Breast epithelium (tissue), 3 donors: ENCODE results near the gene TNPO1.

Source experiments
- CTCF ChIP-seq, 3 donors: fragments of 450-650 bp; IDR thresholded peaks; one replicate each; pipeline ENCODE4 v1.5.1; 2016 to 2017; ENCODE audit warnings: antibody characterized with exemption in 3 of 3, mild to moderate bottlenecking in 3 of 3, moderate library complexity in 3 of 3
- POLR2AphosphoS5 ChIP-seq, 3 donors: sonication (generic); formaldehyde crosslinking; IDR thresholded peaks; one replicate each; pipeline ENCODE4 v1.6.1; 2017; ENCODE audit warnings: antibody characterized with exemption in 3 of 3

DNA sequence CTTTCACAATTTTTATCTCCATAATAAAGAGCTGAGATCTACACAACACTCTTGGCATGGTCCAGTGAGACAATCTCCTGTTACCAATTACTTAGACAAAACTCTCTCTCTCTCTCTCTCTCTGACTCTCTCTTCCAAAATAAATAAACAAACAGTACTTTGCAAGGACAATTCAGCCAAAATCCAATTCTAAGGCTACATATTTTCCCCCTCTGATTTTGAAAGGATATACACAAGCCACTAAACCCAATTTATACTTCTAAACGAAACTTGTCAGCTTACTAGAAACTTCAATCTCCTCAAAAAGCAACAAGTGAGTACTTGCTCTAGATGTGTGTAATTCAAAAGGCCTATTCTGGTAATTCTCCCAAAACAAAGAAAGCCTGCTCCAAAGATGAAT lies 26.3 kb upstream of the TNPO1 start:
- no peak for TF ChIP-seq CTCF (IDR thresholded peaks at IDR 0.05)
- TF ChIP-seq POLR2AphosphoS5 (IDR thresholded peaks at IDR 0.05) = no peak
